ENCODE data around the gene WIPF2. TPM values are rescaled to one million over a fixed set of nuclear protein-coding genes. Genes with fewer than 3 reads are reported as not detected.

The WIPF2 gene
- total and polyA plus RNA-seq, 2 experiments from 2014 or later: 9.2 TPM

GRCh38 chr17:40181205-40181604 lies 37.9 kb upstream of the WIPF2 start:
- Mint-ChIP-seq H3K27me3 (ENCODE audit: insufficient read depth, low read depth, poor library complexity) (peaks cover 12% of the 10 kb centered on the region), H3K27ac (no peak overlapping the region), H3K9me3 (no peaks in the 10 kb centered on the region; the same call in 2 of the 3 replicates), H3K4me1 (peaks cover 26% of the 10 kb centered on the region), H3K36me3 (ENCODE audit: low read depth) (peaks cover 8% of the 10 kb centered on the region), H3K4me3 (no peak overlapping the region)
- no peaks in the 10 kb centered on the region; the same call in 1 of the 2 replicates for H3K4me1 ChIP-seq (ENCODE audit: insufficient read depth)
- peaks cover 10% of the 10 kb centered on the region; the same call in 1 of the 2 replicates for H3F3A ChIP-seq (replicated peaks; ENCODE audit: low read depth)
- H3K4me2 ChIP-seq: no peak overlapping the region
- H3K36me3 ChIP-seq (ENCODE audit: insufficient read depth): no peaks in the 10 kb centered on the region
- peaks cover 3% of the 10 kb centered on the region; the same call in 1 of the 2 replicates for H4K20me1 ChIP-seq (replicated peaks; ENCODE audit: insufficient read depth)
- H3K9me2 ChIP-seq (ENCODE audit: insufficient read depth): no peaks in the 10 kb centered on the region
- ATAC-seq (no peak), DNase-seq (ENCODE audit: low spot score) (no peak)
- no peak for TF ChIP-seq ZNF331 (CRISPR knock-in tag; IDR thresholded peaks at IDR 0.05; ENCODE audit: low read depth)
- no peak for TF ChIP-seq ZNF462 (CRISPR knock-in tag; IDR thresholded peaks at IDR 0.05)
- TF ChIP-seq EZH2 (IDR thresholded peaks at IDR 0.05; ENCODE audit: low read depth, unreplicated experiment): no peak
- no peak for TF ChIP-seq POLR2AphosphoS5 (IDR thresholded peaks at IDR 0.05; ENCODE audit: low read depth)
- TF ChIP-seq CREB1 (CRISPR knock-in tag; IDR thresholded peaks at IDR 0.05; ENCODE audit: low read depth): no peak
- no peak for TF ChIP-seq JUNB (IDR thresholded peaks at IDR 0.05; ENCODE audit: unreplicated experiment)
- no peak for TF ChIP-seq EZH2phosphoT487 (IDR thresholded peaks at IDR 0.05; ENCODE audit: unreplicated experiment)
- TF ChIP-seq REST (IDR thresholded peaks at IDR 0.05; ENCODE audit: unreplicated experiment): no peak
- no peak for TF ChIP-seq ZNF114 (CRISPR knock-in tag; IDR thresholded peaks at IDR 0.05)
- no peak for TF ChIP-seq STAT1 (IDR thresholded peaks at IDR 0.05; ENCODE audit: unreplicated experiment)
- TF ChIP-seq NANOG (IDR thresholded peaks at IDR 0.05; ENCODE audit: borderline replicate concordance): no peak
- H3K27ac ChIP-seq (ENCODE audit: low read depth): no peak overlapping the region
- no peak overlapping the region for H3K4me3 ChIP-seq
- H3K79me2 ChIP-seq (replicated peaks; ENCODE audit: insufficient read depth): no peaks in the 10 kb centered on the region
- no peak overlapping the region for H2AFZ ChIP-seq
- H3K27me3 ChIP-seq (ENCODE audit: insufficient read depth): no peaks in the 10 kb centered on the region
